Muscle of back (tissue), 11 donors: ENCODE results near the gene MATK. TPM values are rescaled to one million over a fixed set of nuclear protein-coding genes. Genes with fewer than 3 reads are reported as not detected.
"Not testable (repeated sequence)": the region's sequence is repeated elsewhere in the genome, so short reads cannot be mapped to it uniquely, and the experiment has no call there.

Source experiments
- DNase-seq, 3 donors: peaks; one replicate each; pipeline versions ENCODE4 v3.0.0 to v3.0.0-alpha.2; 2013
- polyA plus RNA-seq, 10 donors: library from polyadenylated mRNA; unstranded; fragments of 120-200 nt; gene quantifications; one replicate each; pipeline ENCODE4 v1.2.1, GENCODE V29; 2013; ENCODE audit not compliant: insufficient read length in 10 of 10

Gene MATK
- polyA plus RNA-seq, 10 donors, result 0.31 to 2.1 (median 1.1) TPM

DNA sequence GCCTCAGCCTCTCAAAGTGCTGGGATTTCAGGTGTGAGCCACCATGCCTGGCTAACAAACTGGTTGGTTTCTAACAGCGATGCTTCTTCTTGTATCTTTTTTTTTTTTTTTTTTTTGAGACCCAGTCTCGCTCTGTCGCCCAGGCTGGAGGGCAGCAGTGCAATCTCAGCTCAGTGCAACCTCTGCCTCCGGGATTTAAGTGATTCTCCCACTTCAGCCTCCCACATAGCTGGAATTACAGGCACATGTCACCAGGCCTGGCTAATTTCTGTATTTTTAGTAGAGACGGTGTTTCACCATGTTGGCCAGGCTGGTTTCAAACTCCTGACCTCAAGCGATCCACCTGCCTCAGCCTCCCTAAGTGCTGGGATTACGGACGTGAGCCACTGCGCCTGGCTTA is 30.0 kb upstream of the MATK start:
- DNase-seq, result not testable (repeated sequence)

DNA sequence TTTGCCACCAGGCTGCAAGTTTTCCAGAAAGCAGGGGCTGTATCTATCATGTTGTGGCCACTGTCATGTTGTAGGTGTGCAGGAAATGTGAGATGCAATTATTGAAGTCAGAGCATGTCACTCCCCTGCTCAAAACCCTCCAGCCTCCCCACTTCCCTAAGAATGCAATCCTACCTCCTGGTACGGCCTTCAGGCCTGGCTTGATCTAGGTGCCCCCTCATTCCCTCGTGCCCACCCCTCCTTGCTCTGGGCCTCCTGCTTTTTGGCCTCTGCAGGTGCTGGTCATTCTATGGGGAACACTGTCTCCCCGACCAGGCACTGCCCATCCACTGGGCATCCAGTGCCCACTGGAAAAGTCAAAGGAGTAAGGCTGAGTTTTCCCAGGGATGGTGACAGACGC is 28.5 kb upstream of the MATK start:
- no peak for DNase-seq

DNA sequence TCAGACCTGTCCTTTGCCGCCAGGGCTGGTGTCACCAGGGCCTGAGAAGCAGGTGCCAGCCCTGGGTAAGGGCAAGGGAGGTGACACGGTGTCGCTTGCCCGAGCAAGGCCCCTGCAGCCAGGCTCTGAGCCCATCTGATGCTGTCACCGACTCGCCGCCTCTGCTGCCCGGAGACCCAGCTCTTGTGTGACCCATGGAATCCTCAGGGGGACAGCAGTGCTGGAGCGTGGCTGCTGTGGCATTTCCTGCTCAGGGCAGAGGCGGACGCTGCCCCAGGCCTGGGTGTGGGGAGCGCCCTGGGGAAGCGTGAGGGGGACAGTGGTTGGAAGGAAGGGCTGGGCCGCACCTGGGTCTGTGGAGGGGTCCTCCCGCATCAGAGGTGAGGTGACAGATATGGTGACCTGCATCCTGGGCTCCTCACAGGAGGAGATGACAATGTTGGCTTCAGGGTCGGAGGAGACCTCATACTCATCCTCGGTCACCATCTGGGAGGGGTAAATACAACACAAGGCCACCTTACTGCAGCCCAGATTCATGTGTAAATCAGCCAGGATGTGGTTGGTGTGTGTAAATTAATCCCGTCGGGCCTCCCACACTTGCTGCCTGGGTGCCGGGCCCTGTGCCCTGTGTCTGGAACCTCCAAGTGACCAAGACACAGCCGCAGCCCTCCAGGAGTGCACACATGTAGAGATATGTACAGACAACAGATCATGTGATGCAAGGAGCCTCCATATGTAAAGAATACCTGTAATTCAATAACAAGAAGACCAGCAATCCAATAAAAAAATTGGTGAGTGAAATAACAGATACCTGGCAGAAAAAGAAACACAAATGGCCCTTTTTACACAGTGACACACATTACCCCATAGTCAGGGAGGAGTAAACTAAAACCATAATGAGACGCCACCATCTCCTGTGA is 27.6 kb upstream of the MATK start:
- no peak for DNase-seq

DNA sequence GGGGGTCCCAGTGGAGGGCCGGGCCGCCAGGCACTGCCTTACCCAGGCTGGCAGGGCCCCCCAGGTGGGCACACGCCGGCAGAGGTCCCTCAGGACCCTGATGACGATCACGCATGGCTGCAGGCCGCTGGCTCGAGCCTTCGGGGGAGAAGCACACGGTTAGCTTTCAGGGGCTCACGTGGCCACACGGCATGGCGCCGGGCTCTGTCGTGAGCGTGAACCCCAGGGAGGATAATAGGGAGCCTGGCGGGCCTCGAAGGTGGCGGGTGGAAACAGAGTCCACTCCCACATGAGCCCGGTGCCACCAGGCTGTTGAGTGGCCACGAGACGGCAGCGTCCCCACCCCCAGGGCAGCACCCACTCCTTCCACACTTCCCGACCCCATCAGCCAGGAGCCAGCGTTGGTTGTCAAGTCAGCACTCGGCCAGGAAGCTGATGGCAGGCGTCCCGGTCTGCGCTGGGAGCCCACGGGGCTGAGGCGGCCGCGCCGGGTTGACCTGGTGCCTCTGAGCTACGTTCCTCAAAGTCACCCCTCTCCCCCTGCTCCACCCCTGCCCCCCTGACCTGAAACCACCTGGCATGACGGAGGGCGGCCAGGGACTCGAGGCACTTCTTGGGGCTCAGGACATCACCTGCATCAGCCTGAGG is 24.7 kb upstream of the MATK start:
- DNase-seq, result no peak

DNA sequence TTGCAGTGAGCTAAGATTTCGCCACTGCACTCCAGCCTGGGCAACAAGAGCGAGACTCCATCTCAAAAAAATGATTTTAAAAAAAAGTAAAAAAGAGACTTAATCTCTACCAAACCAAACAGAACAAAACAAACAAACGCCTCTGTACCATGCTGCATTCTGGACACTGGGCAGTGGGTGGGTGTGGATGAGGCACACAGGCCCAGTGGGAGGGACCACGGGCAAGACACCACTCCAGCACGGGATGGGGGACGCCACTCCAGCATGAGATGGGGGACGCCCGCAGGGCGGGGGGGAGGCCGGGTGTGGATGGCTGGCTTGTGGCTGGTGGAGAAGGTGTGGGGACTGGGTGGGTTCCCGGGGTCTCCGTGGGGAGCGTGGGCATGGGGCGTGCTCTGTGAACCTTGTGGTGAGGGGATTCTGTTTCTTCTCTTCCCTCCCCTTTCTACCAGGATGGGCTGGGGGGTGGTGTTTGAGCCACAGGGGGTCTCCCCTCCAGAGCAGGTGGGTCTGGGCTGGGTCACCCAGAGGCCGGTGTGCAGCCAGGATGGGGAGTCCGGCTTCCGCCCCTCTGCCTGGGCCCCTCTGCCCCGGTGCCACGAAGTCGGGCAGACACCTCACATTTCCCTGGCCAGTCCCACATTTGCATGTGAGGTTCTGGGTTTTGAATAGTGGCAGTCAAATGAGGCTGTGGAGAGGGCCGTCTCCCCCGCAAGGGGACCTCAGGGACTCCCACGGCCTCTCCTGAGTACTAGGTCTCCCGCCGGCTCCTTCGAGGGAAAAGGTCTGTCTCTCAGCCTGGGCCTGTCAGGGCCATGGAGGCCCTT is 23.9 kb upstream of the MATK start:
- no peak for DNase-seq

DNA sequence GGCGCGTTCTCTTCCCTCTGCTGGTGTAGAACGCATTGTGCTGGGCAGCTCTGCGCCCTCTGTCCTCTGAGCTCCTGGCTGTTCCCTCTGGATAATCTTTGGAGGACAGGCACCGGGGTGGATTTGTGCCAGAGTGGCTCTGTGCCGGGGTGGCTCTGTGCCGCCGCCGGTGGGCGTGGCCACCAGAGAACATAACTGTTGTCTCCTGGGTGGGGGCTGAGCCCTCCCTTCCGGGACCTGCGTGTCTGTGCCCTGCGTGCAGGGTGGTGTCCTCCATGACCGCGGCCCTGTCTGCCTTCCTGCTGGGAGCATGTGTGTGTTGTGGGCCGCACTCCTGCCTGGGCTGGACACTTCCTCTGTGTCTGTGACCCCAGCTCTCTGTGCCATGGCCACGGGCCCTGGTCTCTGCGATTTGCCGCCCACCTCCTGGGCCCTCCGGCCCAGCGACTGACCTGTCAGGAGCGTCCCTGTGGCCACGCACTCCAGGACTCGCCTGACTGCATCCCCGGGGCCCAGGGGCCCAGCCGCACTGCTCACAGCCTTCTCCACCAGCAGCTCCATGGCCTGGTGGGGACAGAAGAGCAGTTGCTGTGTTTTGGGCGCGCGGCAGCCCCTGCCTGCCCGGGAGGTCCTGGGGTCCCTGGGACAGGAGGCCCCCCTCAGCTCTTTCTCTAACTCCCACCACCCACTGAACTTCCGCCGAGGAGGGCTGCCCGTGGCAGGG is 22.4 kb upstream of the MATK start:
- no peak for DNase-seq

DNA sequence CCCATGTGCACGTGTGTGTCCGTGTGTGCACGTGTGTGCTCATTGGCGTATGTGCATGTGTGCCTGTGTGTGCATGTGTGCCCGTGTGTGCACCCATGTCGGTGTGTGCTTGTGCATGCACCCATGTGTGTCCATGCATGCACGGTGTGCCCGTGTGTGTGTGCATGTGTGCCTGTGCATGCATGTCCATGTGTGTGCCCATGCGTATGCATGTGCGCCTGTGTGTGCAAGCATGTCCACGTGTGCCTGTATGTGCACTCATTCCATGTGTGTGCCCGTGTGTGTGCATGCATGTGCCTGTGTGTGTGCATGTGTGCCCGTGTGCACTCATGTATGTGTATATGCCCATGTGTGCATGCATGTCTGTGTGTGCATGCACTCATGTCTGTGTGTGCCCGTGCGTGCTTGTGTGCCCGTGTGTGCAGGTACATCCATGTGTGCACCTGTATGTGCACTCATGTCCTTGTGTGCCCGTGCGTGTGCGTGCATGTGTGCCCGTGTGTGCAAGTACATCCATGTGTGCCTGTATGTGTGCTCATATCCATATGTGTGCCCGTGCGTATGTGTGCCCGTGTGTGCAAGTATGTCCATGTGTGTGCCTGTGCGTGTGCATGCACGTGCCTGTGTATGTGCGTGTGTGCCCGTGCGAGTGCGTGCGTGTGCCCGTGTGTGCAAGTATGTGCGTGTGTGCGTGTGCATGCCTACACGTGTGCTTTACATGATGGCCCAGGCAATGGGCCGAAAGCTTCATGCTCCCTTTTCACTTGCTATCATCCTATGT is 21.6 kb upstream of the MATK start:
- DNase-seq, result no peak

DNA sequence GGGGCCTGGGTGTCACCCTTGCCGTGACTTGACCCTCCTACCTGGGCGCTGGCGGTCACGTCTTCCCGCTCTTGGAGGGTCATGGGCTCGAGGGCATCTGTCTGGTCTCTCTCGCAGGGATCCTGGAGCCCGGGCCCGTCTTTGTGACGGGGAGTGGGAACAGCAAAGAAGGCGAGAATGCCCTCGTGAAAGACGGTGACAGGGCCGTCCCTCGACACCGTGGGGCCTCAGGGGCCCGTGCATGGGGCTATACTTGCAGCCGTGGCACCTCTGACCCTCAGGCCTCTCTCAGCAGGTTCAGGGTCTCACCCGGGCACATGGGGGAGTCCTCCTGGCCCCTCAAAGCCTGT is 20.9 kb upstream of the MATK start:
- no peak for DNase-seq

DNA sequence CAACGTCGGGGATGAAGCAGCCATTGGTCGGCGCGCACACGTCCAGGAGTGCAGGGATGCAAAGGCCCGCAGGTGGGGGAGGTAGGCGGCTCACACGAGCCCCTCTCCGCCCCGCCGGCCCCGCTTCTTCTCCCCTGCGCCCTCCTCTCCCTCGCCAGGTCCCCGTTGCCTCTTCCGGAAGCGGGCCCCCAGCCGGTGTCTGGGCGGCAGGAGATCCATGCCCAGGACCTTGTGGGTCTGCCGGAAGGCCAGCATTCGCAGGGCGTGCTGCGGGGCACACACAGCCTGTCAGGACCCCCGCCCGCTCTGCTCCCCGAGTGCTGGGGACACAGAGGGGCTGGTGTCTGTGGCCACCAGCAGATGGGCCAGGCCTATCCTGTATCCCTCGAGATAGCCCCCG is 19.7 kb upstream of the MATK start:
- DNase-seq, result no peak

DNA sequence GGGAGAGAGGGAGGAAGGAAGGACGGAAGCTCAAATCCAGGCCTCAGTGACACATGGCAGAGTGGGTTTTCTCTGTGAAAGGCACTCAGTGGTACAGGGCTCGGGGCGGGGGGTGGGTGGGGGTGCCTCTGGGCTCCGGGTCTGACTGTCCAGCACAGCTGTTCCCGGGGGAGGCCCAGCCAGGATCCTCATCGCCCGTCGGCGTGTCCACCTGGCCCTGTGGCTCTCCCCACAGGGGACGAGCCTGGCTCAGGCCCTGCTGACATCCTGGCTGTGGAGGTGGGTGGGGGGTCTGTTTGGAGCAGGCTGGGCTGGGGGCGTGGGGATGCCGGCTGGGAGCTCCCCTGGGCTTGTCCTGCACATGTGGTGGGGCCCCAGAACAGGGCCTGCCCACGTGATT is 18.2 kb upstream of the MATK start:
- DNase-seq, result no peak

DNA sequence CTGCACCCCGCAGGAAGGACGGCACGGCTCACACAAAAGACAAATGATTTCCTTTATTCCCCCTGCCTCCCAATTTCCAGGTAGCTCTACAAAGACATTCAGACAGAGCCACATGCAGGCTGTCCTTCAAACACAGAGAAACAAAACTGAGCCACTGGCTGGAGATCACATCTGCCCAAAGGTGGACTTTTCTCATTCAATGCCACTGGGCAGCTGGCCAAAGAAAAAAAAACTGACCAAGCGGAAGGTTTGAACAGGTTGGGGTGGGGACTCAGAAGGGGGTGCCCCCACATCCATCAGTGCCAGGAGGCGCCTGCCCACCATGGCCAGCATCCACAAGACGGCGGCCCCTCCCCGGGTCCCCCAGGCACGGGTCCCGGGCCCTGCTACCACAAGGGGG is 17.8 kb upstream of the MATK start:
- DNase-seq, result no peak

DNA sequence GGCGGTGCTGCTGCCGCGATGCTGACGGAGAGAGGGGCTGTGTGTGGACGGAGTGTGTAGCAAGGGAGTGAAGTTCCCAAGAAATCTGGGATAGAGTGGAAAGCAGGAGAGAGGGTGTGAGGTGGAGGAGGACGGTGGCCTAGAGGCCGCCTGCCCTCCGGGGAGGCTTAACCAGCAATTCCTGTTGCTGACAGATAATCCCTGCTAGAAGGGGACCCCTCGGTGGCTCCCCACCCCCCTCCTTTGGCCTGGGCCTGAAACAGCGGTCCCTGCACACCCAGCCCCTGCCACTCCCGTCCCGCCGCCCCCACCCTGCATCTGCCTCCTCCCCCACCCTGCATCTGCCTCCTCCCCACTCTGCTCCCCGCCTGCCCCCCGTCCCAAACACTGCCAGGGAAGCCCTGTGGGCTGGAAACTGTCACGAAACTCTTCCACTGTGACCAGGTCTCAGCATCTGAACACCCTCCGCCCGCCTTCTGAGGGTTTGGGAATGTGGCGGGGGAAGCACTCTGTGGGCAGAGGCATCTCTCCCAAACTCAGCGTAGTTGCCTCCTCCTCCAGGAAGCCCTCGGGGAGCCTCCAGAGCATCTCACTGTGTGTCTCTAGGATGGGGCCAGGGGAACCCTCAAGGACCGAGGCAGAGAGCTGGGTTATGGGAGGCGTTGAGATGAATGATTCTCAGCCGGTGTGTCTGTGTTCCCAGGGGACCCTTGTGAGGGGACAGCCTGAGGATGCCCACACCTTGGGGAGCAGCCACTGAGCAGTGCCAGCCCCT is 17.1 kb upstream of the MATK start:
- no peak for DNase-seq

DNA sequence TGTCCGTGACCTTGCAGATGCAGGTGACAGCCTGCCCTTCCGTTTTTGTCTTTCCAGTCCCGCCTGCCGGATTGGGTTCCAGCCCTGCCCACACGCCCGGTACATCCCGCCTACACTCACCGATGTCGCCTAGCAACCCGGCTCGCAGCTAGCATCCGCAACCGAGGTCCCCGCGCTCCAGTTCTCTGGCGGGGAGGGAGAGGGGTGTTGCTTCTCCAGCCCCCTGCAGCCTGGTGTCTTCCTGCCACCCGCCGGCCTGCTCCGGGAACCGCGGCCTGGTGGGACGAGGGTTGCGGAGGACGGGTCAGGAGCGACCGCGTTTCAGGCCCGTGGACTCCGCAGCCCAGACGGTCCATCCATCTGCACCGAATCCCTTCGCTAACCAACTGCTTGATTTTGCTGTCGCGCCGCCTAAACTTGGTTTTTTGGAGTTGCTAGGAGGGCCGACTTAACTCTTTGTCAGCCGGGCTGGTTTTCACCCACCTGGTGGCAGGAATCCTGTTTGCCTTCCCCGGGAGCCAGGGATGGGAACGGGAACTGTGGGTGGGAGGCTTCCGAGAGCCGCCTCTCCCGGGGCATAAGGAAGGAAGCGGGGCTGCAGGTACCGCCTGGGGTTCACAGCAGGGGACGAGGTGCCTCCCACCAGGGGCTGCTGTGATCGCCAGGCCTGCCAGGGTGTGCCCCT is 15.4 kb upstream of the MATK start:
- DNase-seq, result peak; percentile 9 to 78 (median 36)

DNA sequence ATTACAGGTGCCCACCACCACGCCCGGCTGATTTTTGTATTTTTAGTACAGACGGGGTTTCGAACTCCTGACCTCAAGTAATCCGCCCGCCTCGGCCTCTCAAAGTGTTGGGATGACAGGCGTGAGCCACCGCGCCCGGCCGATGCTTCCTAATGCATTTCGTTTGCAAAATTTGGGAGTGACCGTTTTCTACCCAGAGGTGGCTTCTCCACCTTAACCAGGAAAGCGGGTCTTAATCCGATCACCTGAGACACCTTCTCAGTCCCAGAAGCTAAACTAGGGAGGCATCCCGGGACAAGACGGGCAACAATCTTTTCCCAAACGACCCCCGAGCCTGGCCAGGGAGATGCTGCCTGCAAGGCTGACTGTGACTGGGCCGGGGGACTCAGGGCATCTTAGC is 14.8 kb upstream of the MATK start:
- no peak for DNase-seq

DNA sequence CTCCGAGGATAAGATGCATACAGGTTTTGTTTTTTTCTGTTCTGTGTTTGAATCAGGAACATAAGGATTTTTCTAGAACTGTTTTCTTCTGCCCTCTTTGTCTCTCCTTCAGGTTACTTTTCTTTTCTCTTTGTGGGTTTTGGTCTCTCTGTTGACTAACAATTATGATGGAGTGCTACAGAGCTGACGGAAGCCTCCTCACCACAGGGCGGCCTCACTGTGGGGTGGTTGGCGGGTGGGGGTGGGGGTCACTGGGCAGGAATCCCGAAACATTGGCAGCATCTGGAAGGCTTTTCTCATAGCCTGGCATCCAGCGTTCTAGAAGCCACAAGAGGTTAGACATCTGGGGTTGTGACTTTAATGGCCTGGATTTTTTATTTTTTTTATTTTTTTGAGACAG is 12.0 kb upstream of the MATK start:
- no peak for DNase-seq

DNA sequence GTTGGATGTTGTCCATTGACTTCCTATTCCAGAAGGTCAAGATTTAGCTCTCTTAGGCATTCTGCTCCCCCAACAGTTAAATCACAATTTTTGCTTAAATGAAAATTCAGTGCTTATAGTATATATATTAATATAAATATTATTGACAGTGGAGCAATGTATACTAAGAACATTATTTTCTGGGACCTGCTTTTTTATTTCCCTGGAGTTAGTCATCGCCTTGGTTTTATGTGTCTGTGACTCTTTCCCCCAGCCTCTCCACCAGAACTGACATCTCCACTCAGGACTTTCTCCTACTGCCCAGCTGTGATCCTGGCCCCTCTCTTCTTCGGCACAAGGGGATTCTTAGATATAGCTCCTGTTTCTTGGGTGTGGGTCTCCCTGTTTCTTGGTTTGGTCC is 10.2 kb upstream of the MATK start:
- DNase-seq, result no peak

DNA sequence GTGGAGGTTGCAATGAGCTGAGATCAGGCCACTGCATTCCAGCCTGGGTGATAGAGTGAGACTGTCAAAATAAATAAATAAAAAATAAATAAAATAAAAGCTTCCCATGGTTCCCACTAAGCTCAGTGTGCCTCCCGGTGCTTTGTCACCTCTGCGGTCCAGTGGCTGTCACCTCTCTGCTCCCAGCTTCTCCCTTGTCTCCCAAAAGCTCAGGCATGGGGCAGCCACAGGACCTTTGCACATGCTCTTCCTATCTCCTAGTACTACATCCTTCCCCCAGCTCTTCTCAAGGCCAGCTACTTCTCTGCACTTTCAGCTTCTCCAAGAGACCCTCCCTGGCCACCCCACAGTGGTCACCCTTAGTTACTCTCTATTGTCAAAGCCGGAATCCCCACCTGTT is 7.6 kb upstream of the MATK start:
- DNase-seq, result no peak

DNA sequence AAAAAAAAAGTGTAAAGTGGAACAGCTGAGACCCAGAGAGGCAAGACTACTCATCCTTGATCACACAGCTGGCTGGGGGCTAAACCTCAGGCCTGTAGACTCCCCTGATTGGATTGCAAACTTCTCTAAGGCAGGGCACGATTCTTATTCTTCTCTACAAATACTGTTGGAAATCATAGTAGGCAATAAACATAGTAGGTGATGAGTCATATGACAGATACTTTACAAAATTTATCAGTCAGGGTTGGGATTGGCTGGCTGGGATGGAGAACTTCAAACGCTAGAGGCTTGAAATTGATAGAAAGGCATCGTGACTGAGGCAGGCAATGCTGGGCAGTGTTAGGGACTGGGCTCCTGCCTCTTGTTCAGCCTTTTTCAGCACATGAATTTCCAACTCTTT is 5.9 kb upstream of the MATK start:
- DNase-seq, result no peak

DNA sequence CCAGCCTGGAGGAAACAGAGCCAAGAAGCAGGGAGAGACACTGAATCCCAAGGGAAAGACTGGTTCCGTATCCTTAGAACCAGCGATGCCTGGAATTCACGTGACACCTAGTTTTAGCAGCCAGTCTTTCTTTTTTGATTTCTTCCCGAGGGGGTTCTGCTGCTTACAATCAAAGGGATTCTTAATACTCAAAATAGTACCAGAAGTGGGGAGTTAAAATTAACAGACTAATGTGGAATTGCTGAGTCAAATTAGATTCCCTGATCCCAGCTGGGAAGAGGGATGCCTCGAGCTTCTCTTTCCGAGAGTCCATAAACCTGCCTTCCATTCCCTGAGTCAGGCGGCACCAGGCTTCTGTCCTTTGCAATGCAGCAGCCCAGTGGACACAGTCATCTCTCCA is 4.8 kb upstream of the MATK start:
- no peak for DNase-seq

DNA sequence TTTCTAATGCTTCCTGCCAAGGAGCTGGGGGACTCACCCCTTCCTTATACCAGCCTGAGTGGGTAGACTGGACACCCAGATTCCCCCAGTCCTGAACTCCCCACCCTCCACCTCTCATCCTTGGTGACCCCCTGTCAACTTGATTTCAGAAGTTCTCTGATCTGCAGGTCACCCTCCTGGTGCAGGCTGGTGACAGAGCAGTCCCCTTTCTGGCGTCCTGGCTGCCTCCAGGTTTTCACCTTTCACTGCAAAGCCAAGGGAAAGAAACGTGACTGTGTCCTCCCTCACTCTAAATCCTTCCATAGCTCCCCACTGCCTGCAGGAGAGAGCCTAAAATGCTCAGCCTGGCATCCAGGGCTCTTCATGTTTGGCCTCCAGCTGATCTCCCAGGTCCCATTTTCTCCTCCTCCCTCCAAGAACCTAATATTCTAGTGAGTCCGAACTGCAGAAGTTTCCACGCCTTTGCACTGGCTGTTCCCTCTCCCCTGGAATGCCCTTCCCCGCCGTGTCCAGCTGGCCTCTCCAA is 4.1 kb upstream of the MATK start:
- no peak for DNase-seq
